ENCODE results near the gene SCAMP5.

SCAMP5 gene

GRCh38 chr15:75051191-75051608 is 55.8 kb downstream of the SCAMP5 start:
- no peak for FAIRE-seq

- no peak for FAIRE-seq
These were observed 56.3 kb downstream of the SCAMP5 start for GRCh38 chr15:75051711-75052110.

GRCh38 chr15:75052972-75053747 is 57.8 kb downstream of the SCAMP5 start:
- FAIRE-seq, result no peak

- FAIRE-seq, result no peak
These were observed 58.4 kb downstream of the SCAMP5 start for GRCh38 chr15:75053748-75054125.

GRCh38 chr15:75054172-75054897 is 59.0 kb downstream of the SCAMP5 start:
- FAIRE-seq, result no peak

- no peak for FAIRE-seq
These were observed 60.7 kb downstream of the SCAMP5 start for GRCh38 chr15:75056036-75056435.

- no peak for FAIRE-seq
These were observed 63.0 kb downstream of the SCAMP5 start for GRCh38 chr15:75058127-75058905.

- FAIRE-seq, result no peak
These were observed 64.2 kb downstream of the SCAMP5 start for GRCh38 chr15:75059607-75060006.

- no peak for FAIRE-seq
These were observed 65.9 kb downstream of the SCAMP5 start for GRCh38 chr15:75061272-75061671.

- no peak for FAIRE-seq
These were observed 67.3 kb downstream of the SCAMP5 start for GRCh38 chr15:75062706-75063105.

GRCh38 chr15:75063338-75063737 is 68.0 kb downstream of the SCAMP5 start:
- FAIRE-seq, result no peak

- FAIRE-seq, result no peak
These were observed 68.5 kb downstream of the SCAMP5 start for GRCh38 chr15:75063889-75064288.

- FAIRE-seq, result no peak
These were observed 69.5 kb downstream of the SCAMP5 start for GRCh38 chr15:75064846-75065245.

- no peak for FAIRE-seq
These were observed 70.1 kb downstream of the SCAMP5 start for GRCh38 chr15:75065467-75065850.

GRCh38 chr15:75065851-75066509 is 70.6 kb downstream of the SCAMP5 start:
- no peak for FAIRE-seq

- FAIRE-seq, result no peak
These were observed 71.9 kb downstream of the SCAMP5 start for GRCh38 chr15:75067123-75067830.

- FAIRE-seq, result no peak
These were observed 73.4 kb downstream of the SCAMP5 start for GRCh38 chr15:75068748-75069147.

- FAIRE-seq, result no peak
These were observed 74.0 kb downstream of the SCAMP5 start for GRCh38 chr15:75069301-75069925.

GRCh38 chr15:75070674-75071073 is 75.3 kb downstream of the SCAMP5 start:
- FAIRE-seq, result no peak
